Activated naive CD4-positive, alpha-beta T cell treated with anti-CD3 and anti-CD28 coated beads for 36 hours (primary cell): ENCODE data around the gene ZBTB7C. TPM values are rescaled to one million over a fixed set of nuclear protein-coding genes. Genes with fewer than 3 reads are reported as not detected.

ENCODE experiments used
- CTCF ChIA-PET: fragments of 350-600 bp; sonication (Branson Sonifier 250); formaldehyde crosslinking; loops from one replicate; lab custom pipeline; 2021; ENCODE audit warnings: antibody characterized with exemption; lab: Charles Lee
- DNase-seq: peaks from one replicate; pipeline ENCODE4 v3.0.0-alpha.2; 2020
- H3K27ac Mint-ChIP-seq: one replicate; pipeline ENCODE4 v1.8.0; 2021; ENCODE audit warnings: mild to moderate bottlenecking, mixed read lengths
- H3K27me3 Mint-ChIP-seq: one replicate; pipeline ENCODE4 v1.8.0; 2021; ENCODE audit warnings: low read depth, mixed read lengths
- H3K36me3 Mint-ChIP-seq: one replicate; pipeline ENCODE4 v1.8.0; 2021; ENCODE audit warnings: low read depth, mixed read lengths
- H3K4me1 Mint-ChIP-seq: one replicate; pipeline ENCODE4 v1.8.0; 2021; ENCODE audit warnings: low read depth, mixed read lengths
- H3K4me3 Mint-ChIP-seq: one replicate; pipeline ENCODE4 v1.8.0; 2021; ENCODE audit warnings: mild to moderate bottlenecking, moderate library complexity, mixed read lengths
- H3K9me3 Mint-ChIP-seq: one replicate; pipeline ENCODE4 v1.8.0; 2021; ENCODE audit warnings: mixed read lengths
- intact Hi-C: fragments of 100-400 bp; cut with micrococcal nuclease; formaldehyde crosslinking; loops from one replicate; pipeline ENCODE4 v1.15.1; 2023
- total RNA-seq, 2 experiments: library from RNA; stranded (reverse); gene quantifications; one replicate each; pipeline ENCODE4 v1.2.3, GENCODE V29; 2021

The ZBTB7C gene
- total RNA-seq, 2 experiments from 2014 or later = not detected

DNA sequence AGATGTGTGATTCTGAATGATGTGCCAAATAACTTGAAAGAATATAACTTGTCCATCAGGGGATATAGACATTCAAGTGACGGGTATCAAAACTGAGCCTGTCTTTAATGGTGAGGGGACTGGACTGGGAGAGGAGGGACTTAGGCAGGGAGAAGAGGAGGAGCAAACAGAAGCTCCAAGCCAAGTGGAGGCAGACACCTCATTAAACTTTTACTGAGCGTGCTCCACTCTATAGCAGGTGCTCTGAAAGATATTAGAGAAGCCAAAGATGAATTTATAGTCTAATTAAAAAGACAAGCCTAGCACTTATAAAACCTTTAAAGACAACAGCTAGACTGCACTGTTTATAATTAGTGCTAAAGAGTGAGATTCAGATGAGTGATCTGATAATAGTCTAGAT lies 431.0 kb downstream of the ZBTB7C start:
- no peak for DNase-seq
- intact Hi-C loops = no loop called here
- no peak overlapping the region for H3K4me3 Mint-ChIP-seq
- H3K36me3 Mint-ChIP-seq = no peaks in the 10 kb centered on the region
- H3K4me1 Mint-ChIP-seq = no peaks in the 10 kb centered on the region
- no peak overlapping the region for H3K27ac Mint-ChIP-seq
- CTCF ChIA-PET = no interaction called here
- no peaks in the 10 kb centered on the region for H3K27me3 Mint-ChIP-seq
- no peaks in the 10 kb centered on the region for H3K9me3 Mint-ChIP-seq

Other genes with a start within 250 kb of the ZBTB7C start
- 1 to 10 TPM; 3.6 to 4.1 TPM for gene CTIF, start 129.6 kb upstream of the ZBTB7C start, total RNA-seq